HG02970 (cell line): ENCODE measurements around the gene TRIP13.
"Not testable (repeated sequence)": the region's sequence is repeated elsewhere in the genome, so short reads cannot be mapped to it uniquely, and the experiment has no call there.

Experiments
- ATAC-seq: cut with Tn5 transposase; IDR thresholded peaks from one replicate; pipeline ENCODE4 v1.9.1; 2021; ENCODE audit warnings: mild to moderate bottlenecking, moderate library complexity, moderate number of reproducible peaks; ENCODE audit not compliant: unreplicated experiment, low FRiP score

TRIP13 gene

GRCh38 chr5:892394-893136 is at the start of gene TRIP13, which contains the start of gene BRD9:
Gene TRIP13 (plus strand): TSS chr5:892884. CDS start chr5:892999, 115 bp downstream.
Gene BRD9 (minus strand): TSS chr5:892801. CDS start chr5:892657, 144 bp downstream.
- peak; percentile 96 for ATAC-seq

- ATAC-seq, result not testable (repeated sequence)
Observed at GRCh38 chr5:843371-843770, 49.3 kb upstream of the TRIP13 start.

- ATAC-seq, result not testable (repeated sequence)
Observed at GRCh38 chr5:843926-844325, 48.8 kb upstream of the TRIP13 start.

- ATAC-seq, result not testable (repeated sequence)
Observed at GRCh38 chr5:844426-844825, 48.3 kb upstream of the TRIP13 start.

- ATAC-seq, result not testable (repeated sequence)
Observed at GRCh38 chr5:845031-845675, 47.5 kb upstream of the TRIP13 start.

GRCh38 chr5:845676-846601 is 46.7 kb upstream of the TRIP13 start:
- not testable (repeated sequence) for ATAC-seq

- ATAC-seq, result not testable (repeated sequence)
Observed at GRCh38 chr5:846602-847091, 46.0 kb upstream of the TRIP13 start.

GRCh38 chr5:847212-847611 is 45.5 kb upstream of the TRIP13 start:
- ATAC-seq, result not testable (repeated sequence)

GRCh38 chr5:847736-848135 is 44.9 kb upstream of the TRIP13 start:
- not testable (repeated sequence) for ATAC-seq

- no peak for ATAC-seq
Observed at GRCh38 chr5:848671-849111, 44.0 kb upstream of the TRIP13 start.

GRCh38 chr5:849651-850301 is 42.9 kb upstream of the TRIP13 start:
- ATAC-seq, result no peak

GRCh38 chr5:850511-851006 is 42.1 kb upstream of the TRIP13 start, which contains the start of gene ZDHHC11:
Gene ZDHHC11 (minus strand): TSS chr5:850986. CDS start chr5:850602, 384 bp downstream.
- no peak for ATAC-seq

- no peak for ATAC-seq
Observed at GRCh38 chr5:851076-851475, 41.6 kb upstream of the TRIP13 start.

GRCh38 chr5:851553-851952 is 41.1 kb upstream of the TRIP13 start:
- ATAC-seq, result no peak

GRCh38 chr5:852018-852417 is 40.7 kb upstream of the TRIP13 start:
- no peak for ATAC-seq

- no peak for ATAC-seq
Observed at GRCh38 chr5:852431-853401, 40.0 kb upstream of the TRIP13 start.

GRCh38 chr5:853416-854090 is 39.1 kb upstream of the TRIP13 start:
- ATAC-seq, result not testable (repeated sequence)

- no peak for ATAC-seq
Observed at GRCh38 chr5:854217-854616, 38.5 kb upstream of the TRIP13 start.
